Measurements from ENCODE around the gene GALK1.

Gene GALK1

DNA sequence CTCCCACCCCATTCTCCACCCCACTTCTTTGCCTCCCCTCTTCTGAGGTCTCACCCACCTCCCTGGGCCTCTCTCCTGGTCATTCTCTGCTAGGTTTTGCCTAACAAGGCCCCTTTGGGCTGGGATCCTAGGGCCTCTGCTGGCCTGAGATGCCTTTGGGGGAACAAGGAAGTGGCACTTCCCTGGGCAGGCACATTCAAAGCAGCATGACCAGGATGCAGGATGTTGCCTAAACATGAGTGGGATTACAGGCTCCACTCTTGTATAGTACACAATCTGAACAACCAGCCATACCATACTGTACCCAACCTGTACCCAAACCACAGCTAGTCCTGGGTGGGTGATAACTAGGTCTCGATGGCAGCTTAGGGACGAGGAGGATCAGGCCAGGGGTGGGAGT, 9.0 kb downstream of the GALK1 start:
- H4K20me1 ChIP-seq (ENCODE audit: insufficient read depth, low read length): no peaks in the 10 kb centered on the region
- H3K4me2 ChIP-seq (ENCODE audit: low read length): no peak overlapping the region
- H3K9ac ChIP-seq (ENCODE audit: low read length): no peak overlapping the region
- H3K9me2 ChIP-seq (ENCODE audit: low read depth, low read length): no peaks in the 10 kb centered on the region
- no peak overlapping the region for H3K27ac ChIP-seq (ENCODE audit: low read depth, low read length, poor library complexity, severe bottlenecking)
- H3K4me3 ChIP-seq (ENCODE audit: low read depth, low read length, poor library complexity, severe bottlenecking): no peak overlapping the region
- no peaks in the 10 kb centered on the region for H3K79me2 ChIP-seq (ENCODE audit: insufficient read depth, low read length)
- H3K36me3 ChIP-seq (ENCODE audit: insufficient read depth, low read length): no peaks in the 10 kb centered on the region
- H3K4me1 ChIP-seq (ENCODE audit: insufficient read depth, low read length, severe bottlenecking): peaks cover 20% of the 10 kb centered on the region
- no peaks in the 10 kb centered on the region for H3K27me3 ChIP-seq (ENCODE audit: insufficient read depth, low read length)
- H3K9me3 ChIP-seq (ENCODE audit: low read length): no peaks in the 10 kb centered on the region
- TF ChIP-seq EZH2 (IDR thresholded peaks at IDR 0.05; ENCODE audit: borderline replicate concordance, low read length): no peak
- TF ChIP-seq, protein P1, sequence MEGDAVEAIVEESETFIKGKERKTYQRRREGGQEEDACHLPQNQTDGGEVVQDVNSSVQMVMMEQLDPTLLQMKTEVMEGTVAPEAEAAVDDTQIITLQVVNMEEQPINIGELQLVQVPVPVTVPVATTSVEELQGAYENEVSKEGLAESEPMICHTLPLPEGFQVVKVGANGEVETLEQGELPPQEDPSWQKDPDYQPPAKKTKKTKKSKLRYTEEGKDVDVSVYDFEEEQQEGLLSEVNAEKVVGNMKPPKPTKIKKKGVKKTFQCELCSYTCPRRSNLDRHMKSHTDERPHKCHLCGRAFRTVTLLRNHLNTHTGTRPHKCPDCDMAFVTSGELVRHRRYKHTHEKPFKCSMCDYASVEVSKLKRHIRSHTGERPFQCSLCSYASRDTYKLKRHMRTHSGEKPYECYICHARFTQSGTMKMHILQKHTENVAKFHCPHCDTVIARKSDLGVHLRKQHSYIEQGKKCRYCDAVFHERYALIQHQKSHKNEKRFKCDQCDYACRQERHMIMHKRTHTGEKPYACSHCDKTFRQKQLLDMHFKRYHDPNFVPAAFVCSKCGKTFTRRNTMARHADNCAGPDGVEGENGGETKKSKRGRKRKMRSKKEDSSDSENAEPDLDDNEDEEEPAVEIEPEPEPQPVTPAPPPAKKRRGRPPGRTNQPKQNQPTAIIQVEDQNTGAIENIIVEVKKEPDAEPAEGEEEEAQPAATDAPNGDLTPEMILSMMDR (IDR thresholded peaks at IDR 0.05; ENCODE audit: low read length): no peak
- no peak overlapping the region for H2AFZ ChIP-seq (ENCODE audit: low read length)
- H3F3A ChIP-seq (ENCODE audit: insufficient read depth, low read length): no peaks in the 10 kb centered on the region

DNA sequence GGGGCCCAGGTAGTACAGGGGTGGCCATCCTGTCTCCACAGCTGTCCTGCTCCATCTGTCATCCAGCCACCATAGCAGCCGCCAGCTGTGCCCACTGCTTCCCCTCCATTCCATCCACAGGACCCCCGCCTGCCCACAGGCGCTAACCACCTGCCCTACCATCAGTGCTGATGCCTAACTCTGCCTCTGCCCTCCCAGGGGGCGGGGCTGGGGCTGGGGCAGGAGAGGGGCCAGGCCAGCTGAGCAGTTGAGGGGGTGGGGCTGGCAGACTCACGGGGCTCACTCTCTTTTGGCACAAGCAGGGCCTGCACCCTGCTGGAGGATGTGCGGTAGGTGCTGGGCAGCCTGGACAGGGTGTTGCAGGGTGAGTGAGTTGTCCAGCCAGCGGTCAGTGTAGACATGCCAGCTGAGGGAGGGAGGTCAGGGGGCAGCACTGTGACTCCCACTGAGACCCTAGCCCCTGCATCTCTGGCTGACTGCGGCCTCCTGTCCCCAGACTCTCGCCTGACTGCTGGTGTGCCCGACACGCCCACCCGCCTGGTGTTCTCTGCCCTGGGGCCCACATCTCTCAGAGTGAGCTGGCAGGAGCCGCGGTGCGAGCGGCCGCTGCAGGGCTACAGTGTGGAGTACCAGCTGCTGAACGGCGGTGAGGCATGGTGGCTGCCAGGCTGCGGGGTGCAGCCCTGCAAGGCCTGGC, 9.6 kb downstream of the GALK1 start:
- Histone ChIP-seq H3K4me1 (ENCODE audit: insufficient read depth, low read length, severe bottlenecking) (peaks cover 20% of the 10 kb centered on the region), H3K9ac (ENCODE audit: low read length) (no peak overlapping the region), H3K36me3 (ENCODE audit: insufficient read depth, low read length) (no peaks in the 10 kb centered on the region), H3K27ac (ENCODE audit: low read depth, low read length, poor library complexity, severe bottlenecking) (no peak overlapping the region), H3K4me3 (ENCODE audit: low read depth, low read length, poor library complexity, severe bottlenecking) (no peak overlapping the region), H3K9me2 (ENCODE audit: low read depth, low read length) (no peaks in the 10 kb centered on the region), H3K9me3 (ENCODE audit: low read length) (no peaks in the 10 kb centered on the region), H3K79me2 (ENCODE audit: insufficient read depth, low read length) (no peaks in the 10 kb centered on the region), H3K4me2 (ENCODE audit: low read length) (no peak overlapping the region), H3F3A (ENCODE audit: insufficient read depth, low read length) (no peaks in the 10 kb centered on the region), H2AFZ (ENCODE audit: low read length) (no peak overlapping the region), H4K20me1 (ENCODE audit: insufficient read depth, low read length) (no peaks in the 10 kb centered on the region), H3K27me3 (ENCODE audit: insufficient read depth, low read length) (no peaks in the 10 kb centered on the region)
- TF ChIP-seq, protein P1 (IDR thresholded peaks at IDR 0.05; ENCODE audit: low read length): no peak
- no peak for TF ChIP-seq EZH2 (IDR thresholded peaks at IDR 0.05; ENCODE audit: borderline replicate concordance, low read length)

DNA sequence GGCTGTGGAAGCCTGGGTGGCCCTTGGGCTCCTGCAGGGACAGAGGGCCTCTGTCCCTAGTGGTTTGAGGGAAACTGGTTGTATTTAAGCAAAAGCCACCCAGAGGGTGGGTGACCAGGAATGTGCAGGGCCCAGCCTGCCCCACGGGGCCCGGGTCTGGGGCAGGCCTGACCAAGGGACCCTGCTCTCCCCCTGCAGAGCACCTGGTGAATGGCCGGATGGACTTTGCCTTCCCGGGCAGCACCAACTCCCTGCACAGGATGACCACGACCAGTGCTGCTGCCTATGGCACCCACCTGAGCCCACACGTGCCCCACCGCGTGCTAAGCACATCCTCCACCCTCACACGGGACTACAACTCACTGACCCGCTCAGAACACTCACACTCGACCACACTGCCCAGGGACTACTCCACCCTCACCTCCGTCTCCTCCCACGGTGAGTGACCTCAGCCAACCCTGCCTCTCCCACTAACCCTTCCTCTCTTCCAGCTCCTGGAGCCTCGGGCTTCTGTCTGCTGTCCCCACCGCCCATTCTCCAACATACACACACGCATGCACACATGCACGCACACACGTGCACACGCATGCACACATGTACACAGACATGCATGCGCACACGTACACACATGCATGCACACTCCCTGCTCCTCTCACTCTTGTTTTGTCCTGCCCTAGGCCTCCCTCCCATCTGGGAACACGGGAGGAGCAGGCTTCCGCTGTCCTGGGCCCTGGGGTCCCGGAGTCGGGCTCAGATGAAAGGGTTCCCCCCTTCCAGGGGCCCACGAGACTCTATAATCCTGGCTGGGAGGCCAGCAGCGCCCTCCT, 10.4 kb downstream of the GALK1 start:
- no peak overlapping the region for H3K27ac ChIP-seq (ENCODE audit: low read depth, low read length, poor library complexity, severe bottlenecking)
- H3K4me3 ChIP-seq (ENCODE audit: low read depth, low read length, poor library complexity, severe bottlenecking): peak overlapping the region; percentile 65

More for the DNA sequence above, 10.4 kb downstream of the GALK1 start:
- Histone ChIP-seq H3K9me3 (ENCODE audit: low read length) (no peaks in the 10 kb centered on the region), H3K4me2 (ENCODE audit: low read length) (peak overlapping the region; percentile 83), H3K79me2 (ENCODE audit: insufficient read depth, low read length) (no peaks in the 10 kb centered on the region), H4K20me1 (ENCODE audit: insufficient read depth, low read length) (no peaks in the 10 kb centered on the region), H3K9ac (ENCODE audit: low read length) (peak overlapping the region; percentile 67; the same call in 1 of the 2 replicates), H3K4me1 (ENCODE audit: insufficient read depth, low read length, severe bottlenecking) (peaks cover 22% of the 10 kb centered on the region), H3K36me3 (ENCODE audit: insufficient read depth, low read length) (no peaks in the 10 kb centered on the region), H3K27me3 (ENCODE audit: insufficient read depth, low read length) (no peaks in the 10 kb centered on the region), H3K9me2 (ENCODE audit: low read depth, low read length) (no peaks in the 10 kb centered on the region), H2AFZ (ENCODE audit: low read length) (no peak overlapping the region), H3F3A (ENCODE audit: insufficient read depth, low read length) (no peaks in the 10 kb centered on the region)
- no peak for TF ChIP-seq EZH2 (IDR thresholded peaks at IDR 0.05; ENCODE audit: borderline replicate concordance, low read length)
- TF ChIP-seq, protein P1 (IDR thresholded peaks at IDR 0.05; ENCODE audit: low read length): no peak
